Stimulated activated CD8-positive, alpha-beta memory T cell treated with anti-CD3 and anti-CD28 coated beads, Interleukin-15, amount 100 ng/mL, for 48 hours (primary cell): ENCODE results near the gene PCDHGB5.
"Not testable (repeated sequence)": the region's sequence is repeated elsewhere in the genome, so short reads cannot be mapped to it uniquely, and the experiment has no call there.

Experiments used
- DNase-seq, 2 donors: peaks; one replicate each; pipeline ENCODE4 v3.0.0-alpha.2; 2020; ENCODE audit warnings: low read depth in 2 of 2

The PCDHGB5 gene

GRCh38 chr5:141397756-141398551 lies at the start of gene PCDHGB5:
PCDHGB5 (plus strand) TSS chr5:141397947; CDS start chr5:141398128, 181 bp downstream.
- DNase-seq: not testable (repeated sequence)

DNA sequence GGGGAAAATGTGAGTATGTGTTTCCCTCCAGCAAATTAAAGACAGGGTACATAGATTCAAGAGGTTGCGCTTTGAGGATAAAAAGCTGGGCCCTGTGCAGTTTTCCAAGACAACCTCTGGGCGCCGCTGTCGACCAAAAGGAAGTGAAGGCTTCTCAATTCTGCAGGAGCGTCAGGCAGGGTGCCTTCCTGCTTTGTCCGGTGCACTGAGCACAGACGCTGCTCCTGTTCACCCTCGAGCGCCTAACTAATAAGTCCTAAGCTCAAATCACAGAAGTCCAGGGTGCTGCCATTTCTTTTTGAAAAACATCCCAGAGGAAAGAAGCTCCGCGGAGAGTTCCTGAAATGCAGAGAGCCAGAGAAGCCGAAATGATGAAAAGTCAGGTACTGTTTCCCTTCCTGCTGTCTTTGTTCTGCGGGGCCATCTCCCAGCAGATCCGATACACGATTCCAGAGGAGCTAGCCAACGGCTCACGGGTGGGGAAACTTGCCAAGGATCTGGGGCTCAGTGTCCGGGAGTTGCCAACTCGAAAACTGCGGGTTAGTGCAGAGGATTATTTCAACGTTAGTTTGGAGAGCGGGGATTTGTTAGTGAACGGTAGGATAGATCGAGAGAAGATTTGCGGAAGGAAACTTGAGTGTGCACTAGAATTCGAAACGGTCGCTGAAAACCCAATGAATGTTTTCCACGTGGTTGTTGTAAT lies 47.7 kb upstream of the PCDHGB5 start, which contains the start of gene PCDHGB1:
PCDHGB1 (plus strand) TSS at position 183 of the 703 bp plus-strand sequence; CDS start at position 345, 162 bp downstream.
- no peak for DNase-seq

GRCh38 chr5:141351591-141351990 lies 46.2 kb upstream of the PCDHGB5 start:
- no peak for DNase-seq

DNA sequence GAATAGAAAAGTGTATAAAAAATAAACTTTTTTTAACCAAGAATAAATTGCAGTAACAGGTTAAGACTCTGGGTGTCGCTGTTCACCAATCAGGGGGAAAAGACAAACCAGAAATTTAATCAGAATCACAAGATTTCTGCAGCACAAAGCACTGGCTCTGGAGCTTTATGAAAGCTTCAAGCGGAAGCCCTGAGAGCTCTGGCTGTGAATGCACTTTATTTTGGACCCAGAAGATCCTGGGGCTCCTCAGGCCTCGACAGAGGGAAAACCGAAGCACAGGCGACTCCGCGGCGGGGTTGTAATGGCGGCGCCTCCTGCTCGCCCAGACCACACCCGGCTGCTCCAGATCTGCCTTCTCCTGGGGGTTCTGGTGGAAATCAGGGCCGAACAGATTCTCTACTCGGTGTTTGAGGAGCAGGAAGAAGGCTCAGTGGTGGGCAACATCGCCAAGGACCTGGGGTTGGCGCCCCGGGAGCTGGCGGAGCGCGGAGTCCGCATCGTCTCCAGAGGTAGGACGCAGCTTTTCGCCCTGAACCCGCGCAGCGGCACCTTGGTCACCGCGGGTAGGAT lies 42.8 kb upstream of the PCDHGB5 start, which contains the start of gene PCDHGA4:
PCDHGA4 (plus strand) TSS at position 122 of the 570 bp plus-strand sequence; CDS start at position 209, 87 bp downstream.
- no peak for DNase-seq

DNA sequence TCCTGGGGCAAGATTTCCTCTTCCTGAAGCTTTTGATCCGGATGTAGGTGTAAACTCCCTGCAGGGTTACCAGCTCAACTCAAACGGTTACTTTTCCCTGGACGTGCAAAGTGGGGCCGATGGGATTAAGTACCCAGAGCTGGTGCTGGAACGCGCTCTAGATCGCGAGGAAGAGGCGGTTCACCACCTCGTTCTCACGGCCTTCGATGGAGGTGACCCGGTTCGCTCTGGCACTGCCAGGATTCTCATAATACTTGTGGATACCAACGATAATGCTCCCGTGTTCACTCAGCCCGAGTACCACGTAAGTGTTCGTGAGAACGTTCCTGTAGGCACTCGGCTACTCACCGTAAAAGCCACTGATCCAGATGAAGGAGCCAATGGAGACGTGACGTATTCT lies 42.1 kb upstream of the PCDHGB5 start:
- no peak for DNase-seq

DNA sequence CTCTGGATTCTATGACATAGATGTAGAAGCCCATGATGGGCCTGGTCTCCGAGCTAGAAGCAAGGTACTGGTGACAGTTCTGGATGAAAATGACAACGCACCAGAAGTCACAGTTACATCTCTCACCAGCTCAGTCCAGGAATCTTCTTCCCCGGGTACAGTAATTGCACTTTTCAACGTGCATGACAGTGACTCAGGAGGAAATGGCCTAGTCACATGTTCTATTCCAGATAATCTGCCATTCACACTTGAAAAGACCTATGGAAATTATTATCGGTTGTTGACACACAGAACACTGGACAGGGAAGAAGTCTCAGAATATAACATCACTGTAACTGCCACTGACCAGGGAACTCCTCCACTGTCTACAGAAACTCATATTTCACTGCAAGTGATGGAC lies 41.6 kb upstream of the PCDHGB5 start:
- DNase-seq: no peak

GRCh38 chr5:141356950-141357349 lies 40.8 kb upstream of the PCDHGB5 start:
- no peak for DNase-seq

- DNase-seq: no peak
These were observed 37.8 kb upstream of the PCDHGB5 start, which contains the start of gene PCDHGB2 for GRCh38 chr5:141359790-141360426. PCDHGB2 (plus strand) TSS chr5:141359994; CDS start chr5:141360136, 142 bp downstream.

DNA sequence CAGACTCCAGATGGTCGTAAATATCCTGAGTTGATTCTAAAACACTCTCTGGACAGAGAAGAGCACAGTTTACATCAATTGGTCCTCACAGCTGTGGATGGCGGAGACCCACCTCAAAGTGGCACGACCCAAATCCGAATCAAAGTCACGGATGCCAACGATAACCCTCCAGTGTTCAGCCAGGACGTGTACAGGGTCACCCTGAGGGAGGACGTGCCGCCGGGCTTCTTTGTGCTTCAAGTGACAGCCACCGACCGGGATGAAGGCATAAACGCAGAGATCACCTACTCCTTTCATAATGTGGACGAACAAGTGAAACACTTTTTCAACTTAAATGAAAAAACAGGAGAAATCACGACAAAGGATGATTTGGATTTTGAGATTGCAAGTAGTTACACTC lies 37.1 kb upstream of the PCDHGB5 start:
- DNase-seq: no peak

- no peak for DNase-seq
These were observed 35.0 kb upstream of the PCDHGB5 start for GRCh38 chr5:141362719-141363118.

GRCh38 chr5:141363952-141364660 lies 33.6 kb upstream of the PCDHGB5 start, which contains the start of gene PCDHGA5:
PCDHGA5 (plus strand) TSS chr5:141364162; CDS start chr5:141364331, 169 bp downstream.
- DNase-seq: no peak

GRCh38 chr5:141366016-141366896 lies 31.5 kb upstream of the PCDHGB5 start:
- DNase-seq: no peak

DNA sequence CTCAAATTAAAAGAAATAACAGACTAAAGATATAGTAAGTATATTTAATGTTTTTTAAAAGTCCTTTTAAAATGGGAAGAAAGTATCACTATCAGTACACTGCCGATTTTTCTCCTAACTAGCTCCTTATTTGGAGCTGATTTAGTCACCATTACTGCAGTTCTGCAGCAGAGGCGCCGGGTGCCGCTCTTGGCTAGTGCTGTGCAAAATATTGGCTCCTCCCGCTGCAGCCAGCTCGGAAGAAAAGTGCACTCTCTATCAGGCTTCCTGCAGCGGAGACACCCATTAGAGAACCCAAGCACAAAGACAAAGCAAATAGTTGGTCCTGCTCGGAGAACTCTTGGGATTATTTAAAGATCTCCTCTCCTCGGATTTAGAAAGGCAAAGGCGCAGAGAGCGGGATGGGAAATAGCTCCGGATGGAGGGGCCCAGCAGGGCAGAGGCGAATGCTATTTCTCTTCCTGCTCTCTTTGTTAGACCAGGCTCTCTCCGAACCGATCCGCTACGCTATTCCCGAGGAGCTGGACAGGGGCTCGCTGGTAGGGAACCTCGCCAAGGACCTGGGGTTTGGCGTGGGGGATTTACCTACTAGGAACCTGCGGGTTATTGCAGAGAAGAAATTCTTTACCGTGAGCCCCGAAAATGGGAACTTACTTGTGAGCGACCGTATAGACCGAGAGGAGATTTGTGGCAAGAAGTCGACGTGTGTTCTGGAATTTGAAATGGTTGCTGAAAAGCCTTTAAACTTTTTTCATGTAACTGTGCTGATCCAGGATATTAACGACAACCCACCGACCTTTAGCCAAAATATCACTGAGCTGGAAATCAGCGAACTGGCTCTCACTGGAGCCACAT lies 27.5 kb upstream of the PCDHGB5 start, which contains the start of gene PCDHGB3:
PCDHGB3 (plus strand) TSS at position 249 of the 855 bp plus-strand sequence; CDS start at position 402, 153 bp downstream.
- no peak for DNase-seq

GRCh38 chr5:141371572-141372475 lies 25.9 kb upstream of the PCDHGB5 start:
- DNase-seq: no peak

DNA sequence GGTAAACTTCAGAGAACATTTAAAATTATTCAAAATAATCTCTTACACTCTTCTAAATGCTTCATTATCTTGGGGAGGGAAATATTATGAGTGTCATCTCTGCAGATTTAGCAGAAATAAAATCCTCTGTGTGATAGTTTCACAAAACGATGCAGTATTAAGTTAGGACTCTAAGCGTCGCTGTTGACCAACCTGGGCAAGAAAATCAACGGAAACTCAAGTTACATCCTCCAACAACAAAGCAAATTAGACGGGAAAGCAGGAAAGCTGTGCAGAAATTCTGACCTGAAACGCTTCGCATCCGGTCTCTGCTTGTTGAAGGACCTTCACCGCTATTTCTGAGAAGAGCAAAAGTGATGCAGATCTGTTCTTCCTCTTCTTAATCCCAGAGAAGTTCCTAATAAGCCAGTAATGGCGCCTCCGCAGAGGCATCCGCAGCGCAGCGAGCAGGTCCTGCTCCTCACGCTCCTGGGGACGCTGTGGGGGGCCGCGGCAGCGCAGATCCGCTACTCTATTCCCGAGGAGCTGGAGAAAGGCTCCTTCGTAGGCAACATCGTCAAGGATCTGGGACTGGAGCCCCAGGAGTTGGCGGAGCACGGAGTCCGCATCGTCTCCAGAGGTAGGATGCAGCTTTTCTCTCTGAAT lies 24.0 kb upstream of the PCDHGB5 start, which contains the start of gene PCDHGA6:
PCDHGA6 (plus strand) TSS at position 219 of the 645 bp plus-strand sequence; CDS start at position 412, 193 bp downstream.
- no peak for DNase-seq

- no peak for DNase-seq
These were observed 23.1 kb upstream of the PCDHGB5 start for GRCh38 chr5:141374627-141375026.
